Endodermal cell (in vitro differentiated cells): ENCODE data around the gene RDH8. TPM values are rescaled to one million over a fixed set of nuclear protein-coding genes. Genes with fewer than 3 reads are reported as not detected.

Experiments used
- DNase-seq: peaks from one replicate; pipeline ENCODE4 v3.0.0-alpha.2; 2017
- H3K27ac ChIP-seq: 2 replicates; pipeline ENCODE4 v1.5.1; 2013; ENCODE audit warnings: mild to moderate bottlenecking, low read depth, low read length, moderate library complexity
- H3K27me3 ChIP-seq: 2 replicates; pipeline ENCODE4 v1.6.1; 2013; ENCODE audit warnings: mild to moderate bottlenecking, low read length, moderate library complexity; ENCODE audit not compliant: insufficient read depth, control insufficient read depth, poor library complexity, severe bottlenecking
- H3K36me3 ChIP-seq: 2 replicates; pipeline ENCODE4 v1.7.0; 2013; ENCODE audit warnings: mild to moderate bottlenecking, low read length, moderate library complexity; ENCODE audit not compliant: control insufficient read depth, insufficient read depth
- H3K4me1 ChIP-seq: one replicate; pipeline ENCODE4 v1.7.0; 2013; ENCODE audit warnings: low read length; ENCODE audit not compliant: control insufficient read depth, insufficient read depth
- H3K4me3 ChIP-seq: 2 replicates; pipeline ENCODE4 v1.5.1; 2013; ENCODE audit warnings: mild to moderate bottlenecking, low read length, moderate library complexity
- H3K9ac ChIP-seq: 2 replicates; pipeline ENCODE4 v1.6.1; 2013; ENCODE audit warnings: mild to moderate bottlenecking, low read length, moderate library complexity; ENCODE audit not compliant: poor library complexity, severe bottlenecking; ENCODE audit errors: extremely low read depth
- H3K9me3 ChIP-seq: 2 replicates; pipeline ENCODE4 v1.6.1; 2013; ENCODE audit warnings: mild to moderate bottlenecking, low read length, moderate library complexity; ENCODE audit not compliant: control insufficient read depth
- H3K27ac Mint-ChIP-seq: 2 replicates; pipeline ENCODE4 v1.8.0; 2020; ENCODE audit warnings: mixed read lengths
- H3K27me3 Mint-ChIP-seq: 2 replicates; pipeline ENCODE4 v1.8.0; 2021; ENCODE audit warnings: mild to moderate bottlenecking, mixed read lengths; ENCODE audit not compliant: insufficient read depth
- H3K36me3 Mint-ChIP-seq: 2 replicates; pipeline ENCODE4 v1.8.0; 2020; ENCODE audit warnings: low read depth, mixed read lengths
- H3K4me1 Mint-ChIP-seq: 2 replicates; pipeline ENCODE4 v1.8.0; 2020; ENCODE audit warnings: mixed read lengths
- H3K4me3 Mint-ChIP-seq: 2 replicates; pipeline ENCODE4 v1.8.0; 2020; ENCODE audit warnings: mild to moderate bottlenecking, moderate library complexity, mixed read lengths
- H3K9me3 Mint-ChIP-seq: 2 replicates; pipeline ENCODE4 v1.8.0; 2020; ENCODE audit warnings: mild to moderate bottlenecking, mixed read lengths
- WGBS, 2 experiments: methylation state at CpG; one replicate each; pipeline versions ENCODE4 v1.1.5 to v1.1.7; 2013; ENCODE audit warnings: missing lambda C conversion rate in 2 of 2, mixed read lengths in 1 of 2; ENCODE audit not compliant: insufficient coverage in 1 of 2, insufficient read length in 1 of 2; 5-methylcytosine and 5-hydroxymethylcytosine counted together
- total RNA-seq, 2 donors: library from RNA; stranded (reverse); fragmentation: NEBNext Ultra II Directional in 1 of 2; extraction: Animal tissue kit (Norgen Biotek cat#: 25700) in 1 of 2; gene quantifications; 2 replicates in 1 of 2; 3 replicates in 1 of 2; pipeline ENCODE4 v1.2.1, GENCODE V29; 2021
- TF ChIP-seq, protein P1 (sequence below): fragments of 200-600 bp; sonication (generic); conservative IDR thresholded peaks from 2 replicates; pipeline ENCODE4 v1.5.0; 2021; ENCODE audit warnings: antibody characterized with exemption, mild to moderate bottlenecking

RDH8 gene
- total RNA-seq, 2 donors from 2014 or later: not detected

DNA sequence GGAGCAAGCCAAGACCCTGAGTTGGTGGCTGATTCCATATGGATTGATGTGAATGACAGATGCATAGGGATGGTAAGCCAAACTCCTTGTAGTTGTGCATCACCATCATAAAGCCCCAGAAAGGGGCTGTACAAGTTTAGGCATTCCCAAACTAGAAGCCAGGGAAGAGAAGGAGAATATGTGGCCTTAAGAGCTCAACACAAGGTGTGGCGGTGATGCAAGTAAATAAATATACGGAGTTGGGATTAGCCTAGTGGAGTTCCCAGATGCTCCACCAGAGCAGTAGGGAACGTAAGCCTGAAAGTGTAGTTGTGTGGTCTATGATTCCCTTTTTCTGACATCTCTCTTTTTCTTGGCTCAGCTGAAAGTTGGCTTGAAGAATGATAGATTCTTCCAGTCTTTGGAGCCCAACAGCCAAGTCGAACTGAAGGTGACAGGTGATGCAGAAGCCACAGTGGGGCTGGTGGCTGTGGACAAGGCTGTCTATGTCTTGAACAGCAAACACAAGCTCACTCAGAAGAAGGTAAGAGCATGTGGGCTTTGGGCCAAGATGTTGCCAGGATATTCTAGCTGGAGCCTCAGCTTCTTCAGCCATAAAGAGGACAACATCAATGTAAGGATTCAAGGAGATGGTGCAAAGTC lies 30.1 kb downstream of the RDH8 start:
- Histone ChIP-seq H3K27me3 (no peaks in the 10 kb centered on the region), H3K36me3 (no peaks in the 10 kb centered on the region), H3K4me3 (no peak overlapping the region), H3K27ac (no peak overlapping the region), H3K9ac (no peak overlapping the region), H3K4me1 (no peaks in the 10 kb centered on the region), H3K9me3 (peaks cover 7% of the 10 kb centered on the region)
- no peak overlapping the region for H3K27ac Mint-ChIP-seq
- H3K36me3 Mint-ChIP-seq: no peaks in the 10 kb centered on the region
- H3K27me3 Mint-ChIP-seq: peaks cover 79% of the 10 kb centered on the region
- TF ChIP-seq, protein P1, sequence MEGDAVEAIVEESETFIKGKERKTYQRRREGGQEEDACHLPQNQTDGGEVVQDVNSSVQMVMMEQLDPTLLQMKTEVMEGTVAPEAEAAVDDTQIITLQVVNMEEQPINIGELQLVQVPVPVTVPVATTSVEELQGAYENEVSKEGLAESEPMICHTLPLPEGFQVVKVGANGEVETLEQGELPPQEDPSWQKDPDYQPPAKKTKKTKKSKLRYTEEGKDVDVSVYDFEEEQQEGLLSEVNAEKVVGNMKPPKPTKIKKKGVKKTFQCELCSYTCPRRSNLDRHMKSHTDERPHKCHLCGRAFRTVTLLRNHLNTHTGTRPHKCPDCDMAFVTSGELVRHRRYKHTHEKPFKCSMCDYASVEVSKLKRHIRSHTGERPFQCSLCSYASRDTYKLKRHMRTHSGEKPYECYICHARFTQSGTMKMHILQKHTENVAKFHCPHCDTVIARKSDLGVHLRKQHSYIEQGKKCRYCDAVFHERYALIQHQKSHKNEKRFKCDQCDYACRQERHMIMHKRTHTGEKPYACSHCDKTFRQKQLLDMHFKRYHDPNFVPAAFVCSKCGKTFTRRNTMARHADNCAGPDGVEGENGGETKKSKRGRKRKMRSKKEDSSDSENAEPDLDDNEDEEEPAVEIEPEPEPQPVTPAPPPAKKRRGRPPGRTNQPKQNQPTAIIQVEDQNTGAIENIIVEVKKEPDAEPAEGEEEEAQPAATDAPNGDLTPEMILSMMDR: no peak
- WGBS, 2 experiments: 80 to 88% methylated on average over 4 of the region's 4 CpGs
- H3K4me1 Mint-ChIP-seq: no peaks in the 10 kb centered on the region
- H3K4me3 Mint-ChIP-seq: no peak overlapping the region
- no peak for DNase-seq
- no peaks in the 10 kb centered on the region for H3K9me3 Mint-ChIP-seq

DNA sequence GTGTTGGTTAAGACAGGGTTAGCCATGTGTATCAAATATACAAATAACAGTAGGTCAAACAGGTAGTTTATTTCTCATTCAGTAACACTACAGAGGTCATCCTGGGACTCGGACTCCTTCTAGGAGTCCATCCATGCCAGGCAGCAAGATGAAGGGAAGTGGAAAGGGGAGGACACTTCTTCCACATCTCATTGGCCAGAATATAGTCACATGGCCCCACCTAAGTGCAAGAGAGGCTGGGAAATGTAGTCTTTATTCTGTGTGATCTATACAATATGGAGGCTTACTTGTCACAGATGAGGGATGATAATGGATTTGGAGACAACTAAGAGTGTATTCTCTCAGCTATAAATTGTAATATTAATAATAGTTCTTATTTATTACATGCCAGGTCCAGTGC lies 31.1 kb downstream of the RDH8 start:
- Histone ChIP-seq H3K27me3 (no peaks in the 10 kb centered on the region), H3K9ac (no peak overlapping the region), H3K27ac (no peak overlapping the region), H3K4me1 (no peaks in the 10 kb centered on the region), H3K36me3 (no peaks in the 10 kb centered on the region), H3K9me3 (peaks cover 7% of the 10 kb centered on the region), H3K4me3 (no peak overlapping the region)
- TF ChIP-seq, protein P1: no peak
- H3K4me3 Mint-ChIP-seq: no peak overlapping the region
- no peaks in the 10 kb centered on the region for H3K36me3 Mint-ChIP-seq
- H3K4me1 Mint-ChIP-seq: no peaks in the 10 kb centered on the region
- DNase-seq: no peak
- WGBS, 2 experiments: 50% methylated on average over 1 of the region's 1 CpG; no CpG with 5 or more reads in 1 of the 2 experiments
- H3K27ac Mint-ChIP-seq: no peak overlapping the region
- no peaks in the 10 kb centered on the region for H3K9me3 Mint-ChIP-seq
- H3K27me3 Mint-ChIP-seq: peaks cover 76% of the 10 kb centered on the region

DNA sequence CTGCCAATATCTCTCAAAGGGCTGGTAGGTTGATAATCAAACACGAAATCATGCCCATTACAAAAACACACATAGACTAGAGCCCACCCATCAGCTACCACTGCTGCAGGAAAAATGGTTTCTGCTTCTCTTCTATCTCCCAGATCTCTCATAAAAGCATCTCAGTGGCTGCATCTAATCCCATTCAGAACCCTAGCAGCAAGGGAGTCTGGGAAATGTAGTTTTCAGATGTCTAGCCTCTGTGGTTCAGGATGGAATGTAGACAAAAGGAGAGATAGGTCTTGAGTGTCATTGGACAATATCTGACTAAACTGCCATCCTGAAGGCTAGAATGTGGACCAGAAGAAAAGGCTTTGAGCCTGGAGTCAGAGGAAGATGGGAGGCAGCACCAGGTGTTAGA lies 32.1 kb downstream of the RDH8 start:
- no peaks in the 10 kb centered on the region for H3K36me3 ChIP-seq
- H3K36me3 Mint-ChIP-seq: no peaks in the 10 kb centered on the region
- no peak overlapping the region for H3K27ac ChIP-seq
- H3K27me3 ChIP-seq: no peaks in the 10 kb centered on the region
- peaks cover 7% of the 10 kb centered on the region for H3K9me3 ChIP-seq
- H3K9ac ChIP-seq: no peak overlapping the region
- H3K27ac Mint-ChIP-seq: no peak overlapping the region
- no peaks in the 10 kb centered on the region for H3K9me3 Mint-ChIP-seq
- H3K4me3 Mint-ChIP-seq: no peak overlapping the region
- peaks cover 77% of the 10 kb centered on the region for H3K27me3 Mint-ChIP-seq
- no peak overlapping the region for H3K4me3 ChIP-seq
- no peak for DNase-seq
- no peaks in the 10 kb centered on the region for H3K4me1 Mint-ChIP-seq
- no peaks in the 10 kb centered on the region for H3K4me1 ChIP-seq
- 40 to 50% methylated on average over 1 of the region's 1 CpG for WGBS, 2 experiments
- TF ChIP-seq, protein P1: no peak
